H1 (cell line): ENCODE measurements around the gene RCC2. TPM values are rescaled to one million over a fixed set of nuclear protein-coding genes. Genes with fewer than 3 reads are reported as not detected.

ENCODE experiments used
- HDAC6 ChIP-seq: IDR thresholded peaks from one replicate; pipeline ENCODE4 v1.7.1; 2012; ENCODE audit warnings: low read depth, mild to moderate bottlenecking, inconsistent platforms, low read length, moderate library complexity
- MAX ChIP-seq: IDR thresholded peaks from 2 replicates; pipeline ENCODE4 v1.6.1; 2012; ENCODE audit warnings: inconsistent platforms
- polyA plus RNA-seq, 7 experiments: library from polyadenylated mRNA; depleted of rRNA in 3 of 7; stranded (reverse) in 5 of 7; unstranded in 2 of 7; fragments of >200 nt in 5 of 7; fragments of 200-250 nt in 2 of 7; gene quantifications; 1 replicate in 5 of 7; 2 replicates in 1 of 7; 4 replicates in 1 of 7; pipeline versions ENCODE4 v1.2.1 to v1.2.3, GENCODE V29; 2011 to 2013; ENCODE audit warnings: missing spikeins in 2 of 7, mixed read lengths in 2 of 7
- total RNA-seq: library from RNA; stranded (reverse); fragmentation: NEBNext Ultra II Directional; extraction: Animal tissue kit (Norgen Biotek cat#: 25700); gene quantifications from 2 replicates; pipeline ENCODE4 v1.2.1, GENCODE V29; 2021
- TF ChIP-seq, protein P1 (sequence below): IDR thresholded peaks from 2 replicates; pipeline ENCODE4 v1.6.1; 2011; ENCODE audit warnings: low read length, improper control_type of control experiment

Gene RCC2
- total and polyA plus RNA-seq, 2 of the 8 experiments (the other 6 are each of a cell fraction or from before 2014, with no cell fraction given): 229 to 455 TPM

DNA sequence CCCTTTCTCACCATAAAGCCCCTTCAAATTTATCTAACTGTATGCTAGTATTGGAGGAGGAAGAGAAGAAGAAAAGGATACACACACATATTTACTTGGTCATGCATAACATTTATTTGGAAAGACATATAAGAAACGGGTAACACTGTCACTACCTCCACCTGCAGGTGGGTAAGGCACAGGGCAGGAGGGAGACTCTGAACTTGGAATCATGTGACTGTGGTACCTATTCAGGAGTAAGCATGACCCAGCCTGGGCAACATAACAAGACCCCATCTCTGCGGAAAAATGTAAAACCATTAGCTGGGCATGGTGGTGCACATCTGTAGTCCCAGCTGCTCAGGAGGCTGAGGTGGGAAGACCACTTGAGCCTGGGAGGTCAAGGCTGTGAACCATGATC lies 68.9 kb downstream of the RCC2 start (continued):
- no peak for TF ChIP-seq HDAC6
- TF ChIP-seq, protein P1, sequence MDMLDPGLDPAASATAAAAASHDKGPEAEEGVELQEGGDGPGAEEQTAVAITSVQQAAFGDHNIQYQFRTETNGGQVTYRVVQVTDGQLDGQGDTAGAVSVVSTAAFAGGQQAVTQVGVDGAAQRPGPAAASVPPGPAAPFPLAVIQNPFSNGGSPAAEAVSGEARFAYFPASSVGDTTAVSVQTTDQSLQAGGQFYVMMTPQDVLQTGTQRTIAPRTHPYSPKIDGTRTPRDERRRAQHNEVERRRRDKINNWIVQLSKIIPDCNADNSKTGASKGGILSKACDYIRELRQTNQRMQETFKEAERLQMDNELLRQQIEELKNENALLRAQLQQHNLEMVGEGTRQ: peak; percentile 60
- no peak for TF ChIP-seq MAX
